IPS-20b (cell line): ENCODE results near the gene TRIM41.
A peak's percentile ranks its signal among the peaks of the same experiment; 100 is the strongest.
"Not testable (repeated sequence)": the region's sequence is repeated elsewhere in the genome, so short reads cannot be mapped to it uniquely, and the experiment has no call there.

Source experiments
- H3K27ac ChIP-seq: one replicate; pipeline ENCODE4 v1.5.1; 2013; ENCODE audit warnings: low read length
- H3K27me3 ChIP-seq: 2 replicates; pipeline ENCODE4 v1.6.1; 2013; ENCODE audit warnings: mild to moderate bottlenecking, low read length, inconsistent platforms; ENCODE audit not compliant: insufficient read depth
- H3K36me3 ChIP-seq: 2 replicates; pipeline ENCODE4 v1.6.1; 2013; ENCODE audit warnings: low read depth, mild to moderate bottlenecking, inconsistent platforms, low read length, moderate library complexity; ENCODE audit not compliant: insufficient read depth
- H3K4me1 ChIP-seq: 2 replicates; pipeline ENCODE4 v1.6.1; 2013; ENCODE audit warnings: mild to moderate bottlenecking, control low read depth, inconsistent platforms, low read length, moderate library complexity; ENCODE audit not compliant: insufficient read depth
- H3K4me3 ChIP-seq: 2 replicates; pipeline ENCODE4 v1.5.1; 2013; ENCODE audit warnings: mild to moderate bottlenecking, low read length, inconsistent platforms
- H3K9ac ChIP-seq: 2 replicates; pipeline ENCODE4 v1.6.1; 2013; ENCODE audit warnings: low read depth, mild to moderate bottlenecking, inconsistent platforms, low read length, moderate library complexity
- H3K9me3 ChIP-seq: 2 replicates; pipeline ENCODE4 v1.6.1; 2013; ENCODE audit warnings: mild to moderate bottlenecking, low read depth, low read length, inconsistent platforms; ENCODE audit not compliant: insufficient read depth

The TRIM41 gene

DNA sequence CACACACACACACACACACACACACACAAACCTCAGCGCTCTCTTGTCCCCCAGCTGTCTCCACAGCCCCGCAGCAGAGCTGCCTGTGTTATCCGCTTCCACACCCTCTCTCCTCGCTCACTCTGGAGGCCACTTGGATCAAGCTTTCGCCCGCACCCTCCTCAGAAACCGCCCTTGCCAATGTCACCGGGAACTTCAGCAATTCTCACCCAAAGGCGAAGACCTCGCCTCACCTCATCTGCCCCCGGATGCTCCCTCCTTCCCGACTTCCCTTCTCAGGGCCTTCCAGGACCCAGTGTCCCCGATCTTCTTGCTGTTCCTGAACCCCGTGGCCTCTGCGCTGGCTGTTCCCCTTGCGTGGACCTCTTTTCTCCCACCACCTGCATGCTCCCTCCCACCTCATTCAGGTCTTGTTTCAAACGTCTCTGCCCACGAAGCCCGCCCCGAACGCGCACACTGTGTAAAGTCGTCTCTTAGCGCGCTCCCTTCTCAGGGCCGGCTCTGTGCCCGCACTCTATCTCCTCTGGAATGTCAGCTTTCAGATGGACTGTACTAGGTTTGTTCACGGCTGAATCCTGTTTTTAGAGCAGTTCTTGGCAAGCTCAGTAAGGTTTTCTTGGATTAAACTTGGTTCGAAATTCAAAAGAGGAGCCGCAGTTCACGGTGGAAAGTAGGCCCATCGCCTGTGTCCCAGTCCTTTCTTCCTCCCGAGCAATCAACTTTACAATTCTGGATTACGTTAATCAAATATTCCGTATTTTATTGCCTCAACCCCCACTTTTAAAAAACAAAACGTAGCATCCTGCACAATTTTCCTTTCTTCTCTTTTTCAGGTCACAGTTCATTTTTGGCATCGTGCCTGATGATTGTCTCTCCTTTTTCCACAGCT, 17.1 kb upstream of the TRIM41 start:
- H3K9me3 ChIP-seq, result no peaks in the 10 kb centered on the region; the same call in 1 of the 2 replicates
- H3K4me1 ChIP-seq, result peaks cover 4% of the 10 kb centered on the region
- H3K9ac ChIP-seq, result peak overlapping the region; percentile 44; the same call in 1 of the 2 replicates
- H3K27ac ChIP-seq, result no peak overlapping the region
- no peaks in the 10 kb centered on the region for H3K36me3 ChIP-seq
- peak overlapping the region; percentile 81 for H3K4me3 ChIP-seq
- H3K27me3 ChIP-seq, result peaks cover 56% of the 10 kb centered on the region

DNA sequence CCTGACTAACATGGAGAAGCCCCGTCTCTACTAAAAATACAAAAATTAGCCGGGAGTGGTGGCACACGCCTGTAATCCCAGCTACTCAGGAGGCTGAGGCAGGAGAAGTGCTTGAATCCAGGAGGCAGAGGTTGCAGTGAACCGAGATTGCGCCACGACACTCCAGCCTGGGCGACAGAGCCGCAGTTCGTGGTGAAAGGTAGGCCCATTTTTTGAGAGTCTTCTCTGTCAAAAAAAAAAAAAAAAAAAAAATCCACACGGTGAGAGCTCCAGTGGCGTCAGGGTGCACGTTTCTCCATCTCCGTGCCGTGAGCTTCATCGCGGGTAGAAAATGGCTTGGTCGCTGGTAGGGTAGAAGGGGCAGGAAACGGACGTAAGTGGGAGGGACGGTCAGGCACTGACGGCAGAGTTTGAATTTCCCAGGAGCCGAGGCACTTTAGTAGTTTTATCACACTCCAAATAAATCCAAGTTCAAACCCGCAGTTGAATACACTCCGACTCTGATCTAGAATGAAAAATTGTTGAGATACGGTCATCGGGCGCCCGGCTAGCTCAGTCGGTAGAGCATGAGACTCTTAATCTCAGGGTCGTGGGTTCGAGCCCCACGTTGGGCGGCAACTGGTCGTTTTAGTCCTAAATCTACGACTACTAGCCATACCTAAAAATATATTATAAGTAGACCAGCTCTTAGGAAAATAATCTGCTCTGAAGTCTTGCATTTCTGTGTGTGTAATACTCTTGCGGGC, 15.7 kb upstream of the TRIM41 start:
- no peaks in the 10 kb centered on the region; the same call in 1 of the 2 replicates for H3K9me3 ChIP-seq
- no peak overlapping the region for H3K27ac ChIP-seq
- H3K4me1 ChIP-seq, result peaks cover 4% of the 10 kb centered on the region
- H3K9ac ChIP-seq, result peak overlapping the region; percentile 49; the same call in 1 of the 2 replicates
- no peaks in the 10 kb centered on the region for H3K36me3 ChIP-seq
- peak overlapping the region; percentile 81 for H3K4me3 ChIP-seq
- peaks cover 43% of the 10 kb centered on the region for H3K27me3 ChIP-seq

DNA sequence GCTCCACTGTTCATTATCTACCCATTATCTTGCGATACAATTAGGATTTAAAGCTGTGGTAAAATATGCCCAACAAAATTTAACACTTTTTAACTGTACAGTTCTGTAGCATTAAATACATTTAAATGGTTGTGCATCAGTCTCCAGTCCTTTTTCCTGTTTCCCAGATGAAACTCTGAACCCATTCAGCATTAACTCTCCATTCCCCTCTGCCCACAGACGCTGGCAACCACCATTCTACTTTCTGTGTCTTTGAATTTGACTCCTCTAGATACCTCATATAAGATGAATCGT, 15.2 kb upstream of the TRIM41 start:
- Histone ChIP-seq H3K9me3 (no peaks in the 10 kb centered on the region; the same call in 1 of the 2 replicates), H3K4me3 (no peak overlapping the region), H3K36me3 (no peaks in the 10 kb centered on the region), H3K27me3 (peaks cover 37% of the 10 kb centered on the region), H3K27ac (no peak overlapping the region), H3K4me1 (peaks cover 4% of the 10 kb centered on the region), H3K9ac (no peak overlapping the region)

DNA sequence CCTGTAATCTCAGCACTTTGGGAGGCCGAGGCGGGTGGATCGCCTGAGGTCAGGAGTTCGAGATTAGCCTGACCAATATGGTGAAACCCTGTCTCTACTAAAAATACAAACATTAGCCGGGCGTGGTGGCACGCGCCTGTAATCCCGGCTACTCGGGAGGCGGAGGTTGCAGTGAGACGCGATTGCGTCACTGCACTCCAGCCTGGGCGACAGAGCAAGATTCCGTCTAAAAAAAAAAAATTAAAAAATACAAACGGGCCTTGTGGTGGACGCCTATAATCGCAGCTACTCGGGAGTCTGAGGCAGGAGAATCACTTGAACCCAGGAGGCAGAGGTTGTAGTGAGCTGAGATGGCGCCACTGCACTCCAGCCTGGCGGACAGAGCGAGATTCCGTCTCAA, 14.1 kb upstream of the TRIM41 start:
- not testable (repeated sequence) for H3K9me3 ChIP-seq, H3K27ac ChIP-seq, H3K4me1 ChIP-seq, H3K36me3 ChIP-seq, H3K4me3 ChIP-seq, H3K9ac ChIP-seq
- H3K27me3 ChIP-seq, result peaks cover 26% of the 10 kb centered on the region

DNA sequence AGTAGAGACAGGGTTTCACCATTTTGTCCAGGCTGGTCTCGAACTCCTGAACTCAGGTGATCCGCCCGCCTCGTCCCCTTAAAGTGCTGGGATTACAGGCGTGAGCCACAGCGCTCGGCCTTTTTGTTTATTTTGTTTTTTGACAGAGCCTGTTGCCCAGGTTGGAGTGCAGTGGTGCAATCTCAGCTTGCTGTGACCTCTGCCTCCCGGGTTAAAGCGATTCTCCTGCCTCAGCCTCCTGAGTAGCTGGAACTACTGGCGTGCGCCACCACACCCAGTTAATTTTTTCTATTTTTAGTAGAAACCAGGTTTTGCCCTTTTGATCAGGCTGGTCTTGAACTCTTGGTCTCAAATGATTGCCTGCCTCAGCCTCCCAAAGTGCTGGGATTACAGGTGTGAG, 12.9 kb upstream of the TRIM41 start:
- peaks cover 15% of the 10 kb centered on the region for H3K27me3 ChIP-seq
- H3K9ac ChIP-seq, H3K9me3 ChIP-seq, H3K27ac ChIP-seq, H3K4me3 ChIP-seq, H3K36me3 ChIP-seq, H3K4me1 ChIP-seq: not testable (repeated sequence)

DNA sequence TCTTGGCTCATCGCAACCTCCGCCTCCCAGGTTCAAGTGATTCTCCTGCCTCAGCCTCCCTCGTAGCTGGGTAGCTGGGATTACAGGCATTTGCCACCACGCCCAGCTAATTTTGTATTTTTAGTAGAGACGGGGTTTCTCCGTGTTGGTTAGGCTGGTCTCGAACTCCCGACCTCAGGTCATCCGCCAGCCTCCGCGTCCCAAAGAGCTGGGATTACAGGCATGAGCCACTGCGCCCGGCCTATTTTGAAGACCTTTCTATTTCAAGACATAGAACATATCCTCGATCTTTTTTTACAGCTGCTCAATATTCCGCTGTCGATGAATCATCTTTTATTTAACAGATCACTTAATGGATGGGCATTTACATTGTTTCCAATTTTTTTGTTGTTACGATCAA, 12.4 kb upstream of the TRIM41 start:
- not testable (repeated sequence) for H3K27ac ChIP-seq, H3K4me3 ChIP-seq, H3K36me3 ChIP-seq, H3K27me3 ChIP-seq, H3K9me3 ChIP-seq, H3K4me1 ChIP-seq, H3K9ac ChIP-seq

DNA sequence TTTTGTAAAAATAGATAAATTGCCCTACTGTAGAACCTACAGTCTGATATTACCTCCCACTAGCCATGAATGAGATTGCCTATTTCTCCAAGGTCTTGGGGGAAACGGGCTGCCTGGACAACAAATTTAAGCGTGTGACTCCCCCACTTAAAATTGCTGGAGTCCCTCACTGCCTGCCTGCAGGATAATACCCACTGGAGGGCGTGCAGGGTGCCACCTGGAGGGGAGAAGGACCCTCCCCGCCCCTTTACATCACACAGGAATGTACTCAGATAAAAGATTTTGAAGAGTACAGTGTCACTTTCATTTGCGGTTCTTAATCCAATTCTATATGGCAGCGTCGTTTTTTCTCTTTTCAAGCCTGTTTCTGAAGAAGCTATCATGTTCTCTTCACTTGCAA, 11.9 kb upstream of the TRIM41 start:
- Histone ChIP-seq H3K4me3 (no peak overlapping the region), H3K4me1 (peaks cover 2% of the 10 kb centered on the region), H3K9me3 (no peaks in the 10 kb centered on the region; the same call in 1 of the 2 replicates), H3K9ac (no peak overlapping the region), H3K27me3 (peaks cover 9% of the 10 kb centered on the region), H3K27ac (no peak overlapping the region), H3K36me3 (no peaks in the 10 kb centered on the region)

DNA sequence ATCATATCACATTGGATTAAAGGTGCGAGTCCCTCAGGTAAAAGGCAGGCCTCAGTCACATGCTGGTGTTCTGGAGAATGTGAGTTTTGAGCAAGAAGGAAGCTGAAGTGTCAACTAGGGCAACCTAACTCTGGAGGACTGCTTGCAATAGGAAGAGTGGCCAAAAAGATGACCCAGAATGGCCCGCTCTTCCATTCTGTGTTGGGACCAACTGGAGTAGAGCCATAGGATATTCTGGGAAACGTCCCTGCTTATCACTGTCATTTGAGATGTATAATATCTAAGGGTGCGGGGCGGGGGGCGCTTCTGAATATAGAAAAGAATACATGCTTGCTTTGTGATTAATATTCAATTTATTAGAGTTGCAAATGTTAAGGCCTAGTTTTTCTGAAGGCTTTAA, 11.0 kb upstream of the TRIM41 start:
- no peaks in the 10 kb centered on the region for H3K9me3 ChIP-seq
- H3K27me3 ChIP-seq, result peaks cover 11% of the 10 kb centered on the region
- H3K27ac ChIP-seq, result no peak overlapping the region
- H3K4me1 ChIP-seq, result no peaks in the 10 kb centered on the region
- H3K36me3 ChIP-seq, result no peaks in the 10 kb centered on the region
- no peak overlapping the region for H3K4me3 ChIP-seq
- no peak overlapping the region for H3K9ac ChIP-seq

DNA sequence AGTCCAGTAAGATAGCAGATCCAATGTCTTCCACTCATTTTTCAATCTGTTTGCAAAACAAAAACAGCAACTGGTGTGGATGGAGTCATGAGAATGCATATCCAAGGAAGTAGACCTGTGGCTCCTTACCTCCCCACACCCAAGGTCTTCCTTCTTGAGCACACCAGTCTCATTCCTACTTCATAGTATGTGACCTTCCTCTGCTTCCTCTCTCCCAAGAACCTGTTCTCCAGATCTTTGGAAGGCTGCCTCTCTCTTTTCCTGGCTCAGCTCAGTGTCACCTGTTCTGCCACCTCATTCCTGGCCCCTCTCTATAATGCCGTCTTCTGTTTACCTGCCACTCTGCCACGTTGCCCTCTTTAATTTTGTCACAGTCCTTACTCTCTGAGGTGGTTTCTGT, 10.1 kb upstream of the TRIM41 start:
- Histone ChIP-seq H3K36me3 (no peaks in the 10 kb centered on the region), H3K4me3 (no peak overlapping the region), H3K9ac (no peak overlapping the region), H3K27me3 (peaks cover 17% of the 10 kb centered on the region), H3K4me1 (no peaks in the 10 kb centered on the region), H3K27ac (no peak overlapping the region), H3K9me3 (no peaks in the 10 kb centered on the region)

DNA sequence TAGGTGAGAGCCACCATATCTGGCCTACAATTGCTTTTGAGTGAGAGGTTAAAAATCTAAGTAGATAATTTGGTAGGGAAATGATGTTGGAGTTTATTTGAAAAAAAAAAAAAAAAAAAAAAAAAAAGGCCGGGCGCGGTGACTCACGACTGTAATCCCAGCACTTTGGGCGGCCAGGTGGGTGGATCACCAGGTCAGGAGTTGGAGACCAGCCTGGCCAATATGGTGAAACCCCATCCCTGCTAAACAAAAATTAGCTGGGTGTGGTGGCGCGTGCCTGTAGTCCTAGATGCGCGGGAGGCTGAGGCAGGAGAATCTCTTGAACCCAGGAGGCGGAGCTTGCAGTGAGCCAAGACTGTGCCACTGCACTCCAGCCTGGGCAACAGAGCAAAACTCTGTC, 8.8 kb upstream of the TRIM41 start:
- not testable (repeated sequence) for H3K4me1 ChIP-seq, H3K36me3 ChIP-seq, H3K9ac ChIP-seq, H3K4me3 ChIP-seq, H3K9me3 ChIP-seq, H3K27ac ChIP-seq
- H3K27me3 ChIP-seq, result peaks cover 18% of the 10 kb centered on the region

DNA sequence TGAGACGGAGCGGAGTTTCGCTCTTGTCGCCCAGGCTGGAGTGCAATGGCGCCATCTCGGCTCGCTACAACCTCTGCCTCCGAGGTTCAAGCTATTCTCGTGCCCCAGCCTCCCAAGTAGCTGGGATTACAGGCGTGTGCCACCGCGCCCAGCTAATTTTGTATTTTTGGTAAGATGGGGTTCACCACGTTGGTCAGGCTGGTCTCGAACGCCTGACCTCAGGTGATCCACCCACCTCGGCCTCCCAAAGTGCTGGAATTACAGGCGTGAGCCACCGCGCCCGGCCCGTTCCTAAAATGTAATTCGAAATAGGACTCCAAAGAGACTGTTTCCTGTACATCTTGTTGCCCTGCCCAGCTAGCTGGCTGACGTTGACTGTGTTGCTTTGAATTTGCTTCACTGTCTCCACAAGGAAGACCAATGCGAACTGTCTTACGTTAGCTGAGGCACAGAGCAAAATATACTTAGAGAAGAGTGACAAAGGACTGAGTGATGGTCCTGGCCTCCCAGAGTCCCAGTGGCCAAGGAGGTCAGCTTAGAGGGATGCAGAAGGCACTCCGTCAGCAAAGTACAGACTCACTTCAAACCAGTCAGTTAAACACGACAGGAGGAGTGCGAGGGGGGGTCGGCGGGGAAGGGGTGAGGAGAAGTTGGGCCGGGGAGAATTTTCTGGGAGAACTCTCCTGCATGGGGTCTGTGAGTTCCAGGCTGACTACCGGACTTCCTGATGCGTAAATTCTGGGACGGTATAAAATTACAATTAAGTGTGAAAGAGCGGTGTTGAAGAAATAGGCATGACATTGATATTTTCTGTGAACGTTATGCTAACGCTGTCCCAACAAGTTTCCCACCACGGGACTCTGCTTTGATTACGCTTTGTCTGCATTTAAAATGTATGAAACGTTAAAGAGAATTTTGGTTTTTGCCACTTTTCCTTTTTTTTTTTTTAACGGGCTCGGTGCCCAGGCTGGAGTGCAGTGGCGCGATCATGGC, 6.8 kb upstream of the TRIM41 start:
- H3K4me3 ChIP-seq, result peak overlapping the region; percentile 52
- H3K27me3 ChIP-seq, result peaks cover 18% of the 10 kb centered on the region
- no peak overlapping the region for H3K9ac ChIP-seq
- H3K4me1 ChIP-seq, result no peaks in the 10 kb centered on the region
- H3K27ac ChIP-seq, result no peak overlapping the region
- H3K9me3 ChIP-seq, result no peaks in the 10 kb centered on the region
- H3K36me3 ChIP-seq, result no peaks in the 10 kb centered on the region
